Nephron (organoid): ENCODE measurements around the gene VPS8.

Source experiments
- H3K27ac Mint-ChIP-seq, 3 experiments: 2 replicates each; pipeline ENCODE4 v1.8.0; 2020; ENCODE audit warnings: mixed read lengths in 3 of 3, mild to moderate bottlenecking in 2 of 3, moderate library complexity in 1 of 3
- H3K27me3 Mint-ChIP-seq: 2 replicates; pipeline ENCODE4 v1.8.0; 2021; ENCODE audit warnings: low read depth, mild to moderate bottlenecking, moderate library complexity, mixed read lengths
- H3K36me3 Mint-ChIP-seq: 2 replicates; pipeline ENCODE4 v1.8.0; 2020; ENCODE audit warnings: low read depth, mixed read lengths
- H3K4me1 Mint-ChIP-seq: 2 replicates; pipeline ENCODE4 v1.8.0; 2020; ENCODE audit warnings: mixed read lengths
- H3K4me3 Mint-ChIP-seq, 3 experiments: 2 replicates each; pipeline ENCODE4 v1.8.0; 2020; ENCODE audit warnings: mild to moderate bottlenecking in 3 of 3, mixed read lengths in 3 of 3, moderate library complexity in 2 of 3
- H3K9me3 Mint-ChIP-seq: 2 replicates; pipeline ENCODE4 v1.8.0; 2020; ENCODE audit warnings: mixed read lengths
- CTCF ChIP-seq, 3 experiments: fragments of 200-600 bp; sonication (generic); IDR thresholded peaks; one replicate each; pipeline ENCODE4 v1.5.0; 2021; ENCODE audit warnings: antibody characterized with exemption in 3 of 3; ENCODE audit not compliant: unreplicated experiment in 3 of 3

The VPS8 gene

GRCh38 chr3:184932777-184933176, 120.8 kb downstream of the VPS8 start:
- Mint-ChIP-seq H3K27ac (no peak overlapping the region), H3K27me3 (no peaks in the 10 kb centered on the region), H3K9me3 (no peaks in the 10 kb centered on the region), H3K4me1 (no peaks in the 10 kb centered on the region), H3K4me3 (no peak overlapping the region), H3K36me3 (peaks cover 32% of the 10 kb centered on the region)
- no peak for TF ChIP-seq CTCF (IDR thresholded peaks at IDR 0.05; ENCODE audit: unreplicated experiment in 3 of 3)

- no peaks in the 10 kb centered on the region for H3K9me3 Mint-ChIP-seq
- no peaks in the 10 kb centered on the region for H3K4me1 Mint-ChIP-seq
- H3K36me3 Mint-ChIP-seq: peaks cover 42% of the 10 kb centered on the region
- H3K4me3 Mint-ChIP-seq: no peak overlapping the region
- H3K27me3 Mint-ChIP-seq: no peaks in the 10 kb centered on the region
- H3K27ac Mint-ChIP-seq: no peak overlapping the region
- no peak for TF ChIP-seq CTCF (IDR thresholded peaks at IDR 0.05; ENCODE audit: unreplicated experiment in 3 of 3)
Measured at GRCh38 chr3:184937611-184938010, 125.6 kb downstream of the VPS8 start.

- no peak for TF ChIP-seq CTCF (IDR thresholded peaks at IDR 0.05; ENCODE audit: unreplicated experiment in 3 of 3)
- no peak overlapping the region for H3K4me3 Mint-ChIP-seq
- H3K9me3 Mint-ChIP-seq: no peaks in the 10 kb centered on the region
- peaks cover 56% of the 10 kb centered on the region for H3K36me3 Mint-ChIP-seq
- H3K4me1 Mint-ChIP-seq: peaks cover under 1% of the 10 kb centered on the region
- no peaks in the 10 kb centered on the region for H3K27me3 Mint-ChIP-seq
- H3K27ac Mint-ChIP-seq: no peak overlapping the region
Measured at GRCh38 chr3:184941408-184941807, 129.4 kb downstream of the VPS8 start.

GRCh38 chr3:184942735-184943134, 130.8 kb downstream of the VPS8 start:
- TF ChIP-seq CTCF (IDR thresholded peaks at IDR 0.05; ENCODE audit: unreplicated experiment in 3 of 3): no peak

GRCh38 chr3:184944241-184944640, 132.3 kb downstream of the VPS8 start:
- Mint-ChIP-seq H3K4me3 (no peak overlapping the region), H3K9me3 (no peaks in the 10 kb centered on the region), H3K36me3 (peaks cover 40% of the 10 kb centered on the region), H3K4me1 (peaks cover 4% of the 10 kb centered on the region), H3K27ac (no peak overlapping the region), H3K27me3 (no peaks in the 10 kb centered on the region)
- TF ChIP-seq CTCF (IDR thresholded peaks at IDR 0.05; ENCODE audit: unreplicated experiment in 3 of 3): no peak

More at GRCh38 chr3:184942735-184943134, 130.8 kb downstream of the VPS8 start:
- Mint-ChIP-seq H3K4me3 (no peak overlapping the region), H3K27ac (no peak overlapping the region), H3K9me3 (no peaks in the 10 kb centered on the region), H3K27me3 (no peaks in the 10 kb centered on the region), H3K36me3 (peaks cover 47% of the 10 kb centered on the region), H3K4me1 (peaks cover 4% of the 10 kb centered on the region)

- Mint-ChIP-seq H3K4me1 (peaks cover 4% of the 10 kb centered on the region), H3K4me3 (no peak overlapping the region), H3K9me3 (no peaks in the 10 kb centered on the region), H3K36me3 (peaks cover 37% of the 10 kb centered on the region), H3K27me3 (no peaks in the 10 kb centered on the region), H3K27ac (no peak overlapping the region)
- TF ChIP-seq CTCF (IDR thresholded peaks at IDR 0.05; ENCODE audit: unreplicated experiment in 3 of 3): no peak
Measured at GRCh38 chr3:184945886-184946625, 134.1 kb downstream of the VPS8 start.
